ENCODE data around the gene ATP11A. TPM values are rescaled to one million over a fixed set of nuclear protein-coding genes. Genes with fewer than 3 reads are reported as not detected.

The ATP11A gene
- total RNA-seq, 1 donor from 2014 or later = 70.9 TPM

DNA sequence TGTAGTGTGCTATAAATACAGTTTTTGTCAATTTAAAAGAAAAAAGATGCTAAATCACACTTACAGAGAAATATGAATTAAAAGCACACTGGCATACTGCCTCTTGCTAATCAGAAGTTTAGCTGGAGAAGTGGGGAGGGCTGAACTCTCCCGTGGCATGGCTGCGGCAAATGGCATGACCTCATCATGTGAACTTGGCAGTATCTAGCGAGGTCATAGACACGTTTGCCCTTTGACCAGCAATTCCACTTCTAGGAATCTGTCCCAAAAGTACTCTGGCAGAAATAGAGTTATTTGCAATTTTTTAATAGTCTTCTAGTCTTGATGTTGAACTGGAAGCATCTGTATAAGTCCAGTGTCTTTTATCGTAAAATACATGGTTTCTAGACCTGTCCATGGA is 237.2 kb downstream of the ATP11A start:
- no peaks in the 10 kb centered on the region for H3K27me3 Mint-ChIP-seq
- peaks cover 27% of the 10 kb centered on the region for H3K4me1 Mint-ChIP-seq (ENCODE audit: unreplicated experiment)
- no peak for DNase-seq (ENCODE audit: extremely low spot score, unreplicated experiment)
- H3K9me3 Mint-ChIP-seq = no peaks in the 10 kb centered on the region
- H3K36me3 Mint-ChIP-seq = no peaks in the 10 kb centered on the region
- no peak overlapping the region for H3K4me3 Mint-ChIP-seq
- TF ChIP-seq, protein P1, sequence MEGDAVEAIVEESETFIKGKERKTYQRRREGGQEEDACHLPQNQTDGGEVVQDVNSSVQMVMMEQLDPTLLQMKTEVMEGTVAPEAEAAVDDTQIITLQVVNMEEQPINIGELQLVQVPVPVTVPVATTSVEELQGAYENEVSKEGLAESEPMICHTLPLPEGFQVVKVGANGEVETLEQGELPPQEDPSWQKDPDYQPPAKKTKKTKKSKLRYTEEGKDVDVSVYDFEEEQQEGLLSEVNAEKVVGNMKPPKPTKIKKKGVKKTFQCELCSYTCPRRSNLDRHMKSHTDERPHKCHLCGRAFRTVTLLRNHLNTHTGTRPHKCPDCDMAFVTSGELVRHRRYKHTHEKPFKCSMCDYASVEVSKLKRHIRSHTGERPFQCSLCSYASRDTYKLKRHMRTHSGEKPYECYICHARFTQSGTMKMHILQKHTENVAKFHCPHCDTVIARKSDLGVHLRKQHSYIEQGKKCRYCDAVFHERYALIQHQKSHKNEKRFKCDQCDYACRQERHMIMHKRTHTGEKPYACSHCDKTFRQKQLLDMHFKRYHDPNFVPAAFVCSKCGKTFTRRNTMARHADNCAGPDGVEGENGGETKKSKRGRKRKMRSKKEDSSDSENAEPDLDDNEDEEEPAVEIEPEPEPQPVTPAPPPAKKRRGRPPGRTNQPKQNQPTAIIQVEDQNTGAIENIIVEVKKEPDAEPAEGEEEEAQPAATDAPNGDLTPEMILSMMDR (conservative IDR thresholded peaks at IDR 0.05) = no peak
- H3K27ac Mint-ChIP-seq = no peak overlapping the region

DNA sequence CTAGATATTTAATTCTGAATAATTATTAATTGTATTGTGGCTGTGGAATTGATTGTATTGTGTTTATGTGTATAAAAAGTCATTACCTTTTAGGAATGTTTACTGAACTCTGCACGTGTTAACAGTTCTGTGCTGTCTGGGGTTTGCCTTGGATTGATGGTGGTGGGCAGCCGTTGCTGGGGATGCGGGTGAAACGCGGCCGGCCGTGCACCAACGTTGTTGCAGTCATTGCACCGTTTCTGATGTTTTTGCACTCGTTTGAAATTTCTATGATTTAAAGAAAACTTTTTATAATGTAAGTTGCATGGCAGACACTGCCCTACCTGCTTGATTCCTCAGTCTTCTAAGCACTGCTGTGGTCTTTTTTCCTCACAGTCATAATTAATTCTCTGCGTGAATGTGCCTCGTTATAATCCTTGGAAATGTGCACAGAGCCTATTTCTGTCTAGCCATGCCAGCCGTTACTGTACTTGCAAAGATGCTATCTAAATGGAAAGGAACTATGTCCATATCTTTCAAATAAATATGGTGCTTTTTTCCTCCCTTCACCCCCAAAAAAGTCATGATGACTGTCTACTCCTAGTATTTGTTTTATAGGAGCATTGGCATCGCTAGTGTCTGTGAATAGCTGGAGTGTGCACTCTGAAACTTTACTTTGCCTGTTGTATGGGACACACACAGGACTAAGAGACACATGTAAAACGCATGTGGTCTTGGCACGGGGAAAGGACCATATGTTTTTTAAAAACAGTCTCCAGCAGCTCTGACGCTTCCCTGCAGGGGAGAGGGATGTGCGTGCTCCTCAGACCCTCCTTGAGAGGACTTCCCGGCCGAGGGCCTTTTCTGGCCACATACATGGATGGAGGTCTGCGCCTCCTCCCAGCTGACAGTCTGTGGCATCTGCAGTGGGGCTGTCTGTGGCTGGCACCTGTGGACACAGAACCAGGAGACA is 238.5 kb downstream of the ATP11A start:
- no peak for DNase-seq (ENCODE audit: extremely low spot score, unreplicated experiment)
- peak overlapping the region; percentile 52 for H3K4me3 Mint-ChIP-seq
- TF ChIP-seq, protein P1 (conservative IDR thresholded peaks at IDR 0.05) = no peak

GRCh38 chr13:112928972-112929782 is 239.3 kb downstream of the ATP11A start:
- Mint-ChIP-seq H3K27ac (peak overlapping the region; percentile 57), H3K27me3 (no peaks in the 10 kb centered on the region), H3K4me3 (peak overlapping the region; percentile 74), H3K4me1 (ENCODE audit: unreplicated experiment) (peaks cover 27% of the 10 kb centered on the region), H3K36me3 (no peaks in the 10 kb centered on the region), H3K9me3 (no peaks in the 10 kb centered on the region)
- DNase-seq (ENCODE audit: extremely low spot score, unreplicated experiment) = no peak
- TF ChIP-seq, protein P1 (conservative IDR thresholded peaks at IDR 0.05) = no peak

More for the DNA sequence above, 238.5 kb downstream of the ATP11A start:
- H3K9me3 Mint-ChIP-seq = no peaks in the 10 kb centered on the region
- H3K27ac Mint-ChIP-seq = peak overlapping the region; percentile 57
- no peaks in the 10 kb centered on the region for H3K27me3 Mint-ChIP-seq
- no peaks in the 10 kb centered on the region for H3K36me3 Mint-ChIP-seq
- peaks cover 27% of the 10 kb centered on the region for H3K4me1 Mint-ChIP-seq (ENCODE audit: unreplicated experiment)

DNA sequence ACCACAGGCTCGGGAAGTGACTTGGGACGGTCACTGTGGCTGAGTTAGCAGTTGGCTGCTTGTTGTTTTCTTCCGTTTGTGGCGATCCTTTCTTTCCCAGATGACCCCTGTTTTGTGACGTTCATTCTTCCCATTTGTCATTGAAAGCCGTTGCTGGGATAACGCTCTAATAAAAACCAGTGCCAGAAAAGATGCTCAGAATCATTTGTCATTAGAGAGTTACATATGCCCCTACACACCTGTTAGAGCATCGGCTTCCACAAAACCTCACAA is 239.9 kb downstream of the ATP11A start:
- H3K9me3 Mint-ChIP-seq = no peaks in the 10 kb centered on the region
- DNase-seq (ENCODE audit: extremely low spot score, unreplicated experiment) = no peak
- TF ChIP-seq, protein P1 (conservative IDR thresholded peaks at IDR 0.05) = no peak
- H3K4me3 Mint-ChIP-seq = no peak overlapping the region
- H3K4me1 Mint-ChIP-seq (ENCODE audit: unreplicated experiment) = peaks cover 27% of the 10 kb centered on the region
- H3K27me3 Mint-ChIP-seq = no peaks in the 10 kb centered on the region
- H3K27ac Mint-ChIP-seq = no peak overlapping the region
- no peaks in the 10 kb centered on the region for H3K36me3 Mint-ChIP-seq

GRCh38 chr13:112930192-112930591 is 240.4 kb downstream of the ATP11A start:
- peaks cover 27% of the 10 kb centered on the region for H3K4me1 Mint-ChIP-seq (ENCODE audit: unreplicated experiment)
- H3K27me3 Mint-ChIP-seq = no peaks in the 10 kb centered on the region
- TF ChIP-seq, protein P1 (conservative IDR thresholded peaks at IDR 0.05) = no peak
- H3K9me3 Mint-ChIP-seq = no peaks in the 10 kb centered on the region
- H3K4me3 Mint-ChIP-seq = no peak overlapping the region
- peak overlapping the region; percentile 10 for H3K27ac Mint-ChIP-seq
- no peak for DNase-seq (ENCODE audit: extremely low spot score, unreplicated experiment)
- H3K36me3 Mint-ChIP-seq = no peaks in the 10 kb centered on the region
